Mucosa of rectum (tissue), 2 donors: ENCODE data around the gene GRIK3.

ENCODE experiments used
- H3K27ac ChIP-seq, 2 donors: one replicate each; pipeline ENCODE4 v1.7.0; 2013; ENCODE audit warnings: inconsistent platforms in 2 of 2, low read depth in 2 of 2, low read length in 2 of 2
- H3K27me3 ChIP-seq, 2 donors: one replicate each; pipeline ENCODE4 v1.7.0; 2013; ENCODE audit warnings: low read length in 2 of 2; ENCODE audit not compliant: control insufficient read depth in 2 of 2, insufficient read depth in 2 of 2
- H3K36me3 ChIP-seq, 2 donors: one replicate each; pipeline ENCODE4 v1.7.0; 2013; ENCODE audit warnings: low read length in 2 of 2; ENCODE audit not compliant: control insufficient read depth in 2 of 2, insufficient read depth in 2 of 2
- H3K4me1 ChIP-seq, 2 donors: one replicate each; pipeline ENCODE4 v1.7.0; 2013; ENCODE audit warnings: low read length in 2 of 2, mild to moderate bottlenecking in 1 of 2; ENCODE audit not compliant: control insufficient read depth in 2 of 2, insufficient read depth in 2 of 2
- H3K4me3 ChIP-seq, 2 donors: one replicate each; pipeline ENCODE4 v1.7.0; 2013; ENCODE audit warnings: low read length in 2 of 2
- H3K9ac ChIP-seq, 2 donors: one replicate each; pipeline ENCODE4 v1.7.0; 2013; ENCODE audit warnings: low read length in 2 of 2, low read depth in 1 of 2, mild to moderate bottlenecking in 1 of 2
- H3K9me3 ChIP-seq, 2 donors: one replicate each; pipeline ENCODE4 v1.7.0; 2013; ENCODE audit warnings: low read length in 2 of 2; ENCODE audit not compliant: control insufficient read depth in 2 of 2
- donor health status: healthy.
- donor health status: Normal muscosa, but diverticular disease.

Gene GRIK3

DNA sequence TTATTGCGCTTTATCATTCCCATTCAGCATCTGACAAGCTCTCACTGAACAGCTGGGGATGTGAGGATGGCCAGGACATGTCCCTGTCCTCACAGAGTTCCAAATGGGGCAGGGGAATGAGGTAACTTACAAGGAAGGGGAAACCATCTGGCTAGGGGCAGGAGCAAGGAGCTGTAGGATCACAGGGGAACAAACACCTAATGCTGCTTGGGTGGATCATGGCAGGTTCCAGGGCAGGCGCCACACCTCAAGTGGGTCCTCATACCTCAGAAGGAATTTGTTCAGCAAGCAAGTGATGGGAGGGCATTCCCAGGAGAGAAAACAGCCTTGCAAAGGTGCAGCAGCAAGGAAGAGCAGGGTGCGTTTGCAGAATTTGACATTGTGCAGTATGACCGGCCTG, 35.1 kb upstream of the GRIK3 start:
- no peak overlapping the region for H3K27ac ChIP-seq
- no peak overlapping the region for H3K9ac ChIP-seq
- H3K27me3 ChIP-seq = peaks cover 2 to 16% of the 10 kb centered on the region in 2 donors
- no peaks in the 10 kb centered on the region for H3K4me1 ChIP-seq
- H3K36me3 ChIP-seq = no peaks in the 10 kb centered on the region
- H3K4me3 ChIP-seq = no peak overlapping the region
- H3K9me3 ChIP-seq = no peaks in the 10 kb centered on the region

- Histone ChIP-seq H3K9ac (no peak overlapping the region), H3K4me1 (no peaks in the 10 kb centered on the region), H3K9me3 (no peaks in the 10 kb centered on the region), H3K36me3 (no peaks in the 10 kb centered on the region), H3K27me3 (peaks cover 2 to 16% of the 10 kb centered on the region in 2 donors), H3K4me3 (no peak overlapping the region), H3K27ac (no peak overlapping the region)
Measured at GRCh38 chr1:37068897-37069296, 34.6 kb upstream of the GRIK3 start.

- no peak overlapping the region for H3K9ac ChIP-seq
- H3K27me3 ChIP-seq = peaks cover 2 to 16% of the 10 kb centered on the region in 2 donors
- H3K4me1 ChIP-seq = no peaks in the 10 kb centered on the region
- no peak overlapping the region for H3K4me3 ChIP-seq
- no peaks in the 10 kb centered on the region for H3K36me3 ChIP-seq
- no peaks in the 10 kb centered on the region for H3K9me3 ChIP-seq
- H3K27ac ChIP-seq = no peak overlapping the region
Measured at GRCh38 chr1:37068260-37068659, 33.9 kb upstream of the GRIK3 start.

GRCh38 chr1:37064039-37064438, 29.7 kb upstream of the GRIK3 start:
- H3K9me3 ChIP-seq = no peaks in the 10 kb centered on the region
- H3K4me3 ChIP-seq = no peak overlapping the region
- no peaks in the 10 kb centered on the region for H3K4me1 ChIP-seq
- no peaks in the 10 kb centered on the region for H3K36me3 ChIP-seq
- H3K9ac ChIP-seq = no peak overlapping the region
- H3K27me3 ChIP-seq = peaks cover 0 to 5% of the 10 kb centered on the region in 2 donors
- no peak overlapping the region for H3K27ac ChIP-seq

DNA sequence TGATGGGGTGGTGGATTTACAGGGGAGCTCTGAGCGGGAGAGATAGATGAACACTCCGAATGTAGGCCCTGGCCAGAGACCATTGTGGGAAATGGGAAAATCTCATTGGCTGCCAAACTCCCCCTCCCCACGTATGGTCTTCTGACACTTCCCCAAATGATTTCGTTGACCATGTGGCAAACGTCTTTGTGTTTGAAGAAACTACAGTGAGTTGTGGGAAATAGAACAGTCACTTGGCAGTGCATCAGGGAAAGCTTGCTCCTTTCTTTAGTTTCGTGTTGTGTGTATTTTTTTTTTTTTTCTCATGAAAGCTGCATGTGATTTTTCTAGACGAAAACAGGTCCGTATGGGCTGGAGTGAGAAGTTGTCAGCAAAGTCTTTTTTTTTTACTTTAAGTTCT, 25.0 kb upstream of the GRIK3 start:
- Histone ChIP-seq H3K4me1 (no peaks in the 10 kb centered on the region), H3K9me3 (no peaks in the 10 kb centered on the region), H3K27me3 (no peaks in the 10 kb centered on the region), H3K9ac (no peak overlapping the region), H3K27ac (no peak overlapping the region), H3K4me3 (no peak overlapping the region), H3K36me3 (no peaks in the 10 kb centered on the region)

GRCh38 chr1:37058424-37058988, 24.2 kb upstream of the GRIK3 start:
- Histone ChIP-seq H3K4me3 (no peak overlapping the region), H3K9ac (no peak overlapping the region), H3K9me3 (no peaks in the 10 kb centered on the region), H3K36me3 (no peaks in the 10 kb centered on the region), H3K27me3 (no peaks in the 10 kb centered on the region), H3K4me1 (no peaks in the 10 kb centered on the region), H3K27ac (no peak overlapping the region)

DNA sequence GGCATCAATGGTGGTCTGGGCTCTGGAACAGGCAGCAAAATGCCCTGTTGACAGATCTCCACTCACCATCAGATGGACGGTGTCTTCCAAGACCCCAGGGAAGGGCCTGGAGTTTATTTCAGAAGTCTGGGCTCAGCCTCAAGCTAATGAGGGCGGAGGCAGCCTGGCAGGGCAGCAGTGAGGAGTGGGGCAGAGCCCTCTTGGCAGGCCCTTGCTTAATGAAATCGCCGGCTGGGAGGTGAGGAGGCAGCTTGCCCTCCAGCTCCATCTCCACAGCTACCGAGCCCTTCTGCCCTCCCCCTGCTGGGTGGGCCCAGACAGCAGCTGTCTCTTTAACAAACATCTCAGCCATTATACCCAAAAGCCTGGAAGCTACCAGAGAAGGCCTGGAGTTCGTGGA, 22.0 kb upstream of the GRIK3 start:
- Histone ChIP-seq H3K9ac (no peak overlapping the region), H3K4me1 (no peaks in the 10 kb centered on the region), H3K36me3 (no peaks in the 10 kb centered on the region), H3K9me3 (no peaks in the 10 kb centered on the region), H3K4me3 (no peak overlapping the region), H3K27ac (no peak overlapping the region), H3K27me3 (peaks cover 0 to 2% of the 10 kb centered on the region in 2 donors)

GRCh38 chr1:37055631-37056030, 21.3 kb upstream of the GRIK3 start:
- Histone ChIP-seq H3K4me1 (no peaks in the 10 kb centered on the region), H3K4me3 (no peak overlapping the region), H3K9me3 (no peaks in the 10 kb centered on the region), H3K27ac (no peak overlapping the region), H3K9ac (no peak overlapping the region), H3K27me3 (peaks cover 0 to 3% of the 10 kb centered on the region in 2 donors), H3K36me3 (no peaks in the 10 kb centered on the region)

DNA sequence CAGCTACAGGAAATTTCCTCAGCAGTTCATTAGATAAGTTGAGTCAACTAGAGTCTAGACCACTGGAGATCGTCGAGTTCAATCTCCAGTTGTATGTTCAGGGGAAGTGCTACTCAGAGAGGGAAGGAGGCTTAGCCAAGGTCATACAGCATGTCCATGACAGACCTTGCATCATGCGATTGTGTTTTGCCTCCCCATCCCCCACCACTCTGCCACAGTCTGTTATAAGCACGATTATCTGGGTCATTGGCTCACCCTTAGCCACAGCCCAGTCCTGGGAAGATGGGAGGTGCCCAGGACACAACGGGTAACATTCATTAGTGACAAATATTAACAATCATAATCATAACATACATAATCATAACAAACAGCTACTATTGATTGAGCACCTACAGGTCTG, 18.9 kb upstream of the GRIK3 start:
- Histone ChIP-seq H3K27me3 (peaks cover 0 to 3% of the 10 kb centered on the region in 2 donors), H3K4me1 (no peaks in the 10 kb centered on the region), H3K4me3 (no peak overlapping the region), H3K27ac (no peak overlapping the region), H3K36me3 (no peaks in the 10 kb centered on the region), H3K9ac (no peak overlapping the region), H3K9me3 (no peaks in the 10 kb centered on the region)

DNA sequence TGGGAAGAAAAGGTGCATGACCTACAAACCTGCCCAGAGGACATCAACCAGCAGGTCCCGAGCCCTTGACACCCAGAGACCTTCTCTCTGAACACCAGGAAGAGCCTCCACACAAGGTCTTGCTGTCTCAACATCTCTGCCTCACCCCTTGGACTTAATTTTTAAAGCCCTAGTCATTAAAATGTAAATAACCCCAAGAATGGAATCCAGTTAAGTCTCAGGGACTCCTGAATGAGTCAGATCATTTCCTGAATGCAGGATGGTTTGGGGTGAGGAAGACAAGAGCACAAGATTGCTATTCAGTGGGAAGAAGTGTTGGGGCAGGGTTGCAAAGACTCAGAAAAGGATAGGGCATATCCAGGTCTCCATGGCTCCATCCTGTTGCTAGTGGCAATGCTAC, 17.8 kb upstream of the GRIK3 start:
- Histone ChIP-seq H3K9me3 (no peaks in the 10 kb centered on the region), H3K36me3 (no peaks in the 10 kb centered on the region), H3K27me3 (peaks cover 0 to 4% of the 10 kb centered on the region in 2 donors), H3K4me3 (no peak overlapping the region), H3K27ac (no peak overlapping the region), H3K9ac (no peak overlapping the region), H3K4me1 (no peaks in the 10 kb centered on the region)

DNA sequence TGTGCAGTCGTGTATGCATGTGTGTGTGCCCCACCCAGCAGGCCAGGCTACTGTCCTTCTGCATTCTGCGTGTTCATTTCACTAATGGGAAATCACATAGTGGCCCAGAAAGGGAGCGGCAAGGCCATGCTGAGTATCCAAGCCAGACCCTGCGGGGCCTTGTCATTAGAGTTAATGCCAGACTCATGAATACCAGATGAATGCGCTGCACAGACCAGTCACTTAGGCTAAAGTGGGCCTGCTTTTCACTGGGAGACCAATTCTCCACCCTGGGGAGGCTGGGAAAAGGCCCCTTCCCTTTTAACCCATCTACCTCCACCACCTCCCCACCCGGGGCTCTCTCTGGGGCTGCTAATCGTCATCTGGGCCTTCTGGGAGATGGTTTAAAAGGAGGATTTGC, 17.0 kb upstream of the GRIK3 start:
- H3K9ac ChIP-seq = no peak overlapping the region
- no peak overlapping the region for H3K27ac ChIP-seq
- no peaks in the 10 kb centered on the region for H3K36me3 ChIP-seq
- H3K9me3 ChIP-seq = no peaks in the 10 kb centered on the region
- H3K4me3 ChIP-seq = no peak overlapping the region
- peaks cover 0 to 5% of the 10 kb centered on the region in 2 donors for H3K27me3 ChIP-seq
- H3K4me1 ChIP-seq = no peaks in the 10 kb centered on the region
